ENCODE measurements around the gene NPEPPS.

DNA sequence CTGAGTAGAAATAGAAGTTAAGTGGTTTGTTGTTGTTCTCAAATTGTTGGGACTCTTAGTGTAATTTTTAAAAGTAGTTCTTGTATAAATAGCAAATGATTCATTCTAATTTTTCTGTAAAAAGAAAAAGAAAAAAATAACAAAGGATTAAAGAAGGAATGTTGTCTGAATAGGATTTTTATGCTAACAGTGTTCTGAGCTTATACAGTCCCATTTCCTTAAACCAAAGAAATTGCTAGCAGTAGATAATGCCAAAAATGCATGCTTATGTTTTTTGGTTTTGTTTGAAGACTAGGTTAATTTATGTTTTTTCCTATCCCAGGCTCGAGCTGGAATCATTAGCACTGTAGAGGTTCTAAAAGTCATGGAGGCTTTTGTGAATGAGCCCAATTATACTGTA, 74.1 kb downstream of the NPEPPS start:
- TF ChIP-seq, protein P1, sequence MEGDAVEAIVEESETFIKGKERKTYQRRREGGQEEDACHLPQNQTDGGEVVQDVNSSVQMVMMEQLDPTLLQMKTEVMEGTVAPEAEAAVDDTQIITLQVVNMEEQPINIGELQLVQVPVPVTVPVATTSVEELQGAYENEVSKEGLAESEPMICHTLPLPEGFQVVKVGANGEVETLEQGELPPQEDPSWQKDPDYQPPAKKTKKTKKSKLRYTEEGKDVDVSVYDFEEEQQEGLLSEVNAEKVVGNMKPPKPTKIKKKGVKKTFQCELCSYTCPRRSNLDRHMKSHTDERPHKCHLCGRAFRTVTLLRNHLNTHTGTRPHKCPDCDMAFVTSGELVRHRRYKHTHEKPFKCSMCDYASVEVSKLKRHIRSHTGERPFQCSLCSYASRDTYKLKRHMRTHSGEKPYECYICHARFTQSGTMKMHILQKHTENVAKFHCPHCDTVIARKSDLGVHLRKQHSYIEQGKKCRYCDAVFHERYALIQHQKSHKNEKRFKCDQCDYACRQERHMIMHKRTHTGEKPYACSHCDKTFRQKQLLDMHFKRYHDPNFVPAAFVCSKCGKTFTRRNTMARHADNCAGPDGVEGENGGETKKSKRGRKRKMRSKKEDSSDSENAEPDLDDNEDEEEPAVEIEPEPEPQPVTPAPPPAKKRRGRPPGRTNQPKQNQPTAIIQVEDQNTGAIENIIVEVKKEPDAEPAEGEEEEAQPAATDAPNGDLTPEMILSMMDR (IDR thresholded peaks at IDR 0.05) = no peak
- TF ChIP-seq POLR2AphosphoS5 (IDR thresholded peaks at IDR 0.05) (no peak), POLR2A (IDR thresholded peaks at IDR 0.05) (no peak), EP300 (IDR thresholded peaks at IDR 0.05) (no peak)
